ENCODE measurements around the gene BEX4.

DNA sequence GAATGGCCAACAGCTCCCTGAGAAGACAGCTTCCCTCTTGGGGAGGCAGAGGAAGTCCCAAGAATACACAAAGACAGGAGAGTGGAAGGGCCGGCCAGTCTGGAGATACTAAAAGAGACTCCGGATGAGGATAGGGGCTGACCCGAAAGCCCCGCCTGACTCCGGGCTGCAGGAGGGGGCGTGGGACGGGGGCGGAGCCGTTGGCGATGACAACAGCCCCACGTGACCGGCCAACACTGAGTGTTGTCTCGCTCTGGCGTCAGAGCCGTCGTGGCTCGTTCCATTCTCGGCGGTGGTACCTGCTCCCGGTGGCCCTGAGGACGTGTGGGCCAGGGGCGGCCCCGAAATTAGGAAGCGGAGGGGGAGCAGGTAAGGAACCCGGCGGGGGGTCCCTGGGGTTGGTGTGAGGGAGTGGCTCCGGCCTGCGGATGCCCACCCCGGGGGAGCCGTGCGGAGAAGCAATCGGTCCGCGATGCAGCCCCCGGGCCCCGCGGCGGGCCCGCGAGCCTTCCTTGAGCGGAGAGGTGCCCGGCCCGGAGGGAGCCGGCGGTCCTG, at the start of gene BEX4:
- TF ChIP-seq, protein P1, sequence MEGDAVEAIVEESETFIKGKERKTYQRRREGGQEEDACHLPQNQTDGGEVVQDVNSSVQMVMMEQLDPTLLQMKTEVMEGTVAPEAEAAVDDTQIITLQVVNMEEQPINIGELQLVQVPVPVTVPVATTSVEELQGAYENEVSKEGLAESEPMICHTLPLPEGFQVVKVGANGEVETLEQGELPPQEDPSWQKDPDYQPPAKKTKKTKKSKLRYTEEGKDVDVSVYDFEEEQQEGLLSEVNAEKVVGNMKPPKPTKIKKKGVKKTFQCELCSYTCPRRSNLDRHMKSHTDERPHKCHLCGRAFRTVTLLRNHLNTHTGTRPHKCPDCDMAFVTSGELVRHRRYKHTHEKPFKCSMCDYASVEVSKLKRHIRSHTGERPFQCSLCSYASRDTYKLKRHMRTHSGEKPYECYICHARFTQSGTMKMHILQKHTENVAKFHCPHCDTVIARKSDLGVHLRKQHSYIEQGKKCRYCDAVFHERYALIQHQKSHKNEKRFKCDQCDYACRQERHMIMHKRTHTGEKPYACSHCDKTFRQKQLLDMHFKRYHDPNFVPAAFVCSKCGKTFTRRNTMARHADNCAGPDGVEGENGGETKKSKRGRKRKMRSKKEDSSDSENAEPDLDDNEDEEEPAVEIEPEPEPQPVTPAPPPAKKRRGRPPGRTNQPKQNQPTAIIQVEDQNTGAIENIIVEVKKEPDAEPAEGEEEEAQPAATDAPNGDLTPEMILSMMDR (IDR thresholded peaks at IDR 0.05 in 4 of 5, conservative IDR thresholded peaks at IDR 0.05 in 1 of 5), result no peak
- peak; percentile 49 to 68 for TF ChIP-seq POLR2A (IDR thresholded peaks at IDR 0.05)
